Loucy (cell line): ENCODE data around the gene CFAP73.

Source experiments
- CTCF ChIP-seq: fragments of 200-600 bp; sonication (generic); conservative IDR thresholded peaks from 2 replicates; pipeline ENCODE4 v1.5.1; 2014; ENCODE audit warnings: mild to moderate bottlenecking, antibody characterized with exemption, low read length
- EZH2phosphoT487 ChIP-seq: fragments of 200-600 bp; IDR thresholded peaks from 2 replicates; pipeline ENCODE4 v1.6.1; 2018; ENCODE audit warnings: antibody characterized with exemption, mild to moderate bottlenecking, moderate library complexity, borderline replicate concordance

- no peak for TF ChIP-seq CTCF
- TF ChIP-seq EZH2phosphoT487, result no peak
Measured at GRCh38 chr12:113164014-113164413, 14.5 kb downstream of the CFAP73 start.
